ENCODE data around the gene RRAS2.

Gene RRAS2

DNA sequence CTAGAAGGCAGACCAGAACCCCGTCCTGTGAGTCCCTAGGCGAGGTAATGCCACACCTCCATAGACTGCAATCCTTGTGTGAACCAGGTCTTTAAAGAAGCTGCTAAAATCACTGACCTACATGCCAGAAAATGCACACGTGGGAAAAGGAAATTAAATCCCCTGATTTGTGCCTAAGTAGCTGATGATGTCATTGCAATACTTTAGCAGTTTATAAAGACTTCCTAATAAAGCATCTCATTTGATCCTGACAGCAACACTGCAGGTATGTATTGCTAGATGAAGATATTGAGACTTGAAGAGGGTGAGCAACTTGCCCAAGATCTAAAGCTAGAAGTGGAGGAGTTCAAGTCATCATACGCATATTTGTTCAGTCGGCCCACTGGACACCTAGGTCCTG is 107.2 kb downstream of the RRAS2 start:
- H3K4me1 ChIP-seq (ENCODE audit: control insufficient read depth, insufficient read depth, low read length) = peaks cover 13% of the 10 kb centered on the region
- H3K36me3 ChIP-seq (ENCODE audit: control insufficient read depth, insufficient read depth, low read length) = no peaks in the 10 kb centered on the region
- 88 to 89% methylated on average over 5 of the region's 5 CpGs for WGBS, 2 experiments
- H3K27me3 ChIP-seq (ENCODE audit: control insufficient read depth, insufficient read depth, low read length, poor library complexity, severe bottlenecking) = no peaks in the 10 kb centered on the region
- H3K27ac ChIP-seq (ENCODE audit: insufficient read depth, low read depth, low read length, poor library complexity, severe bottlenecking) = no peak overlapping the region
- no peaks in the 10 kb centered on the region for H3K9me3 ChIP-seq (ENCODE audit: control insufficient read depth, low read length)
- no peak overlapping the region for H3K4me3 ChIP-seq (ENCODE audit: insufficient read depth, low read depth, low read length)

- 43% methylated on average over 10 of the region's 10 CpGs for WGBS, 2 experiments
- H3K4me1 ChIP-seq (ENCODE audit: control insufficient read depth, insufficient read depth, low read length) = peaks cover 13% of the 10 kb centered on the region
- H3K9me3 ChIP-seq (ENCODE audit: control insufficient read depth, low read length) = no peaks in the 10 kb centered on the region
- H3K36me3 ChIP-seq (ENCODE audit: control insufficient read depth, insufficient read depth, low read length) = no peaks in the 10 kb centered on the region
- H3K4me3 ChIP-seq (ENCODE audit: insufficient read depth, low read depth, low read length) = no peak overlapping the region
- no peak overlapping the region for H3K27ac ChIP-seq (ENCODE audit: insufficient read depth, low read depth, low read length, poor library complexity, severe bottlenecking)
- no peaks in the 10 kb centered on the region for H3K27me3 ChIP-seq (ENCODE audit: control insufficient read depth, insufficient read depth, low read length, poor library complexity, severe bottlenecking)
Measured at GRCh38 chr11:14249121-14249963, 109.6 kb downstream of the RRAS2 start.

GRCh38 chr11:14248580-14248981 is 110.4 kb downstream of the RRAS2 start:
- Histone ChIP-seq H3K27me3 (ENCODE audit: control insufficient read depth, insufficient read depth, low read length, poor library complexity, severe bottlenecking) (no peaks in the 10 kb centered on the region), H3K27ac (ENCODE audit: insufficient read depth, low read depth, low read length, poor library complexity, severe bottlenecking) (no peak overlapping the region), H3K4me3 (ENCODE audit: insufficient read depth, low read depth, low read length) (no peak overlapping the region), H3K4me1 (ENCODE audit: control insufficient read depth, insufficient read depth, low read length) (peaks cover 13% of the 10 kb centered on the region), H3K9me3 (ENCODE audit: control insufficient read depth, low read length) (no peaks in the 10 kb centered on the region), H3K36me3 (ENCODE audit: control insufficient read depth, insufficient read depth, low read length) (no peaks in the 10 kb centered on the region)
- 20 to 24% methylated on average over 5 of the region's 5 CpGs for WGBS, 2 experiments

- no peaks in the 10 kb centered on the region for H3K27me3 ChIP-seq (ENCODE audit: control insufficient read depth, insufficient read depth, low read length, poor library complexity, severe bottlenecking)
- H3K4me3 ChIP-seq (ENCODE audit: insufficient read depth, low read depth, low read length) = no peak overlapping the region
Measured at GRCh38 chr11:14245444-14245843, 113.5 kb downstream of the RRAS2 start.

GRCh38 chr11:14244926-14245325 is 114.1 kb downstream of the RRAS2 start:
- WGBS, 2 experiments = 83% methylated on average over 7 to 8 of the region's 8 CpGs
- H3K36me3 ChIP-seq (ENCODE audit: control insufficient read depth, insufficient read depth, low read length) = no peaks in the 10 kb centered on the region
- H3K27me3 ChIP-seq (ENCODE audit: control insufficient read depth, insufficient read depth, low read length, poor library complexity, severe bottlenecking) = no peaks in the 10 kb centered on the region

More at GRCh38 chr11:14245444-14245843, 113.5 kb downstream of the RRAS2 start:
- H3K36me3 ChIP-seq (ENCODE audit: control insufficient read depth, insufficient read depth, low read length) = no peaks in the 10 kb centered on the region
- H3K4me1 ChIP-seq (ENCODE audit: control insufficient read depth, insufficient read depth, low read length) = peaks cover 13% of the 10 kb centered on the region
- H3K27ac ChIP-seq (ENCODE audit: insufficient read depth, low read depth, low read length, poor library complexity, severe bottlenecking) = no peak overlapping the region
- no peaks in the 10 kb centered on the region for H3K9me3 ChIP-seq (ENCODE audit: control insufficient read depth, low read length)
- 72 to 79% methylated on average over 2 of the region's 2 CpGs for WGBS, 2 experiments

DNA sequence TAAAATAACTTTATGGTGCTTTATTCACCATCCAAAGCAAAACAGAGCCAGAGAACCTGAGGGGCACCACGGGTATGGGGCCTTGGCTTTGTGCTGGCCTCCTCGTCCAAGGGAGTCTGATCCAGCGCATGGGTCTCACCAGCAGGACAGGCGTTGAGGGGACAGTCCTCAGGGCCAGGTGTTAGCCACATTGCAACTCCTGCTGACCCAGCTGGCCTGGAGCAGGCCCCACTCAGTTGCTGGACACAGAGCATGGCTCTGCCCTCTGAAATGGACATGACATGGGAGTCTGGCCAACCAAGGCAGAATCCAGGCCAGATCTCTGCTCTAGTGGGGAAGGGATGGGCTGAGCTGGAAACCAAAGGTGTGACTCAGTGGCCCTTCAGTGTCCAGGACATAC is 116.2 kb downstream of the RRAS2 start:
- Histone ChIP-seq H3K4me1 (ENCODE audit: control insufficient read depth, insufficient read depth, low read length) (no peaks in the 10 kb centered on the region), H3K27me3 (ENCODE audit: control insufficient read depth, insufficient read depth, low read length, poor library complexity, severe bottlenecking) (no peaks in the 10 kb centered on the region), H3K4me3 (ENCODE audit: insufficient read depth, low read depth, low read length) (no peak overlapping the region), H3K27ac (ENCODE audit: insufficient read depth, low read depth, low read length, poor library complexity, severe bottlenecking) (no peak overlapping the region), H3K36me3 (ENCODE audit: control insufficient read depth, insufficient read depth, low read length) (no peaks in the 10 kb centered on the region), H3K9me3 (ENCODE audit: control insufficient read depth, low read length) (no peaks in the 10 kb centered on the region)
- 92 to 95% methylated on average over 4 of the region's 4 CpGs for WGBS, 2 experiments

More at GRCh38 chr11:14244926-14245325, 114.1 kb downstream of the RRAS2 start:
- Histone ChIP-seq H3K4me3 (ENCODE audit: insufficient read depth, low read depth, low read length) (no peak overlapping the region), H3K9me3 (ENCODE audit: control insufficient read depth, low read length) (no peaks in the 10 kb centered on the region), H3K27ac (ENCODE audit: insufficient read depth, low read depth, low read length, poor library complexity, severe bottlenecking) (no peak overlapping the region), H3K4me1 (ENCODE audit: control insufficient read depth, insufficient read depth, low read length) (peaks cover 13% of the 10 kb centered on the region)

DNA sequence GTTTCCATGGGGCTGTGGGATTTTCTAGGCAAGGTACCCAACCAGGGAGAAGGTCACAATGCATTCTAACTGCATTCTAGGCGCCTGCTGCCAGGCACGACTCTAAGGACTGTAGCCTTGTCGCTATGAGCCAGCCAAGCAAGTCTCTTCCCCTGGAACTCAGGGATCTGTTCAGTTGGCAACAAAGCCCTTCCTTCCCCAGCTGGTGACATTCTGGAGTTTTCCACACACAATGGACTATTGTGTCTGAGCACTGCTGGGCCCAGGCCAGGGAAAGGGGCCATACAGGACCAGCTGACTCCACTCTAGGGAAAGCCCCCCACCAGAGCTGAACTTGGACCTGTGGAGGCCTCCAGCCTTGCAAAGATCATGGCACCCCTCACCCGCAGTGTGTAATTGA is 116.8 kb downstream of the RRAS2 start:
- H3K9me3 ChIP-seq (ENCODE audit: control insufficient read depth, low read length) = no peaks in the 10 kb centered on the region
- 69% methylated on average over 4 of the region's 4 CpGs for WGBS, 2 experiments
- H3K36me3 ChIP-seq (ENCODE audit: control insufficient read depth, insufficient read depth, low read length) = no peaks in the 10 kb centered on the region
- no peak overlapping the region for H3K4me3 ChIP-seq (ENCODE audit: insufficient read depth, low read depth, low read length)
- H3K4me1 ChIP-seq (ENCODE audit: control insufficient read depth, insufficient read depth, low read length) = no peaks in the 10 kb centered on the region
- no peaks in the 10 kb centered on the region for H3K27me3 ChIP-seq (ENCODE audit: control insufficient read depth, insufficient read depth, low read length, poor library complexity, severe bottlenecking)
- no peak overlapping the region for H3K27ac ChIP-seq (ENCODE audit: insufficient read depth, low read depth, low read length, poor library complexity, severe bottlenecking)

- WGBS, 2 experiments = 98% methylated on average over 3 to 4 of the region's 4 CpGs
- Histone ChIP-seq H3K4me3 (ENCODE audit: insufficient read depth, low read depth, low read length) (no peak overlapping the region), H3K36me3 (ENCODE audit: control insufficient read depth, insufficient read depth, low read length) (no peaks in the 10 kb centered on the region), H3K27me3 (ENCODE audit: control insufficient read depth, insufficient read depth, low read length, poor library complexity, severe bottlenecking) (no peaks in the 10 kb centered on the region), H3K9me3 (ENCODE audit: control insufficient read depth, low read length) (no peaks in the 10 kb centered on the region), H3K4me1 (ENCODE audit: control insufficient read depth, insufficient read depth, low read length) (no peaks in the 10 kb centered on the region), H3K27ac (ENCODE audit: insufficient read depth, low read depth, low read length, poor library complexity, severe bottlenecking) (no peak overlapping the region)
Measured at GRCh38 chr11:14240951-14241350, 118.0 kb downstream of the RRAS2 start.

DNA sequence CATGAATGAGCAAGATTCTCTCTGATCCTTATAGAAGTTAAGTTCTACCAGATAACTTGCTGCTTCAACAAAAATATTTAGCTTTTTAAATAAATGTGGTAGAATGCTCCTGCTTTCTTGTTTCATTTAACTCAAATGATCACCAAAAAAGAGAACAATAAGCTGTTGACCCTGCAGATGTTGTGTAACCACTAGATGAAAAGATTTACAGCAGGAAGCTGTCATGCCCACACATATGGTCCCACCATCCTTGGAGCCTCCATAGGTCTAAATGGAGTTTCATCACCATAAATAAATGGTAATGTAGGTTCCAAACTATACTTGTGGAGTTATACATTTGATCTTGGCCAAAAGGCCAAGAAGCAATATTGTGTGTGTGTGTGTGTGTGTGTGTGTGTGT is 118.8 kb downstream of the RRAS2 start:
- Histone ChIP-seq H3K27me3 (ENCODE audit: control insufficient read depth, insufficient read depth, low read length, poor library complexity, severe bottlenecking) (no peaks in the 10 kb centered on the region), H3K27ac (ENCODE audit: insufficient read depth, low read depth, low read length, poor library complexity, severe bottlenecking) (no peak overlapping the region), H3K4me1 (ENCODE audit: control insufficient read depth, insufficient read depth, low read length) (no peaks in the 10 kb centered on the region), H3K36me3 (ENCODE audit: control insufficient read depth, insufficient read depth, low read length) (no peaks in the 10 kb centered on the region), H3K9me3 (ENCODE audit: control insufficient read depth, low read length) (no peaks in the 10 kb centered on the region), H3K4me3 (ENCODE audit: insufficient read depth, low read depth, low read length) (no peak overlapping the region)

DNA sequence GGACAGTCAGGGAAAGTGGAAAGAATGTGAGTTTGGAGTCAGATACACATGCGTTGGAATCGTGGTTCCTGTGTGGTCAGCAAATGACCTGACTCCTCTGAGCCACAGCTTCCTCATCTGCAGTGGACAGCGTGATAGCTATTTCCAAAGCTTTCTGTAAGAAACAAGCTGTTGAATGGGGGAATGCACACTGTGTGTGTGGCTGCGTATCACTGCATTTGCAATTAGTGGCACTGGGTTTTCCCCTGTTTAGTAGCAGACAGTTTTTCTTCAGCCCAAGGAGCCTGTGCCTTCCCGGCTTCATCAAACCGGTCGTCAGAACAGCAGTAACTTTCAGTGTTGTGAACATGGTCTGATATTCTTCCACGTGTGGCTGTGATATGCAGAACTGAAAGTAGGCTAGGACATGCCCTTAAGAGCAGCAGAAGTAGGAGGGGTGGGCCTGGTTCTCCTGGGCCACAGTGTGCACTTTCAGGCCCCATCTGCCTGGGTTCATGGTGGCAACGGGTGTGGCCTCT is 121.5 kb downstream of the RRAS2 start:
- WGBS, 2 experiments = 91 to 93% methylated on average over 9 of the region's 9 CpGs
- H3K27ac ChIP-seq (ENCODE audit: insufficient read depth, low read depth, low read length, poor library complexity, severe bottlenecking) = no peak overlapping the region
- no peak overlapping the region for H3K4me3 ChIP-seq (ENCODE audit: insufficient read depth, low read depth, low read length)
- no peaks in the 10 kb centered on the region for H3K4me1 ChIP-seq (ENCODE audit: control insufficient read depth, insufficient read depth, low read length)
- no peaks in the 10 kb centered on the region for H3K36me3 ChIP-seq (ENCODE audit: control insufficient read depth, insufficient read depth, low read length)
- no peaks in the 10 kb centered on the region for H3K27me3 ChIP-seq (ENCODE audit: control insufficient read depth, insufficient read depth, low read length, poor library complexity, severe bottlenecking)
- H3K9me3 ChIP-seq (ENCODE audit: control insufficient read depth, low read length) = no peaks in the 10 kb centered on the region

Measured in ectodermal cell (in vitro differentiated cells).